HG03469 (cell line): ENCODE data around the gene PTPRN2.

Source experiments
- ATAC-seq: cut with Tn5 transposase; IDR thresholded peaks from one replicate; pipeline ENCODE4 v1.9.1; 2021; ENCODE audit warnings: mild to moderate bottlenecking, moderate library complexity, moderate number of reproducible peaks; ENCODE audit not compliant: unreplicated experiment

PTPRN2 gene

GRCh38 chr7:157521061-157521731, 1066.4 kb downstream of the PTPRN2 start:
- no peak for ATAC-seq

GRCh38 chr7:157520249-157520648, 1067.4 kb downstream of the PTPRN2 start:
- ATAC-seq, result no peak

GRCh38 chr7:157519798-157520244, 1067.8 kb downstream of the PTPRN2 start:
- ATAC-seq, result no peak

- no peak for ATAC-seq
These were observed 1068.4 kb downstream of the PTPRN2 start for GRCh38 chr7:157519246-157519645.

GRCh38 chr7:157518514-157519175, 1069.0 kb downstream of the PTPRN2 start:
- no peak for ATAC-seq

GRCh38 chr7:157517782-157518513, 1069.7 kb downstream of the PTPRN2 start:
- ATAC-seq, result no peak

- ATAC-seq, result no peak
These were observed 1070.5 kb downstream of the PTPRN2 start for GRCh38 chr7:157516911-157517781.

- no peak for ATAC-seq
These were observed 1071.3 kb downstream of the PTPRN2 start for GRCh38 chr7:157516311-157516710.

GRCh38 chr7:157515342-157516041, 1072.1 kb downstream of the PTPRN2 start:
- no peak for ATAC-seq

GRCh38 chr7:157514746-157515145, 1072.9 kb downstream of the PTPRN2 start:
- ATAC-seq, result no peak

- no peak for ATAC-seq
These were observed 1073.3 kb downstream of the PTPRN2 start for GRCh38 chr7:157514306-157514705.

- ATAC-seq, result no peak
These were observed 1073.9 kb downstream of the PTPRN2 start for GRCh38 chr7:157513682-157514081.

- ATAC-seq, result no peak
These were observed 1074.4 kb downstream of the PTPRN2 start for GRCh38 chr7:157513162-157513621.

- ATAC-seq, result no peak
These were observed 1078.4 kb downstream of the PTPRN2 start for GRCh38 chr7:157509226-157509625.

- no peak for ATAC-seq
These were observed 1079.1 kb downstream of the PTPRN2 start for GRCh38 chr7:157508477-157508881.

- no peak for ATAC-seq
These were observed 1079.6 kb downstream of the PTPRN2 start for GRCh38 chr7:157507987-157508386.

GRCh38 chr7:157506268-157506667, 1081.4 kb downstream of the PTPRN2 start:
- ATAC-seq, result no peak

GRCh38 chr7:157505646-157506045, 1082.0 kb downstream of the PTPRN2 start:
- ATAC-seq, result no peak

- ATAC-seq, result no peak
These were observed 1084.4 kb downstream of the PTPRN2 start for GRCh38 chr7:157503229-157503628.

- ATAC-seq, result no peak
These were observed 1084.9 kb downstream of the PTPRN2 start for GRCh38 chr7:157502701-157503111.
